A549 (cell line): ENCODE results near the gene GAS7.

Source experiments
- CEBPB ChIP-seq, 2 experiments: fragments of >200 bp in 1 of 2; sonication (Bioruptor Twin) in 1 of 2; formaldehyde crosslinking in 1 of 2; IDR thresholded peaks; 2 replicates each; pipeline ENCODE4 v1.6.1; 2012 to 2016
- CTCF ChIP-seq: fragments of >200 bp; sonication (Bioruptor Twin); formaldehyde crosslinking; IDR thresholded peaks from 3 replicates; pipeline ENCODE4 v1.5.1; 2016
- E2F6 ChIP-seq: IDR thresholded peaks from 2 replicates; pipeline ENCODE4 v1.6.1; 2012; ENCODE audit warnings: low read depth, borderline replicate concordance
- EHMT2 ChIP-seq: fragments of 200-600 bp; sonication (generic); IDR thresholded peaks from 2 replicates; pipeline ENCODE4 v1.6.1; 2016; ENCODE audit warnings: antibody characterized with exemption, low read depth, mild to moderate bottlenecking, moderate library complexity
- EP300 ChIP-seq, 2 experiments: fragments of >200 bp; sonication (Bioruptor Twin); formaldehyde crosslinking; IDR thresholded peaks; 2 replicates in 1 of 2; 3 replicates in 1 of 2; pipeline ENCODE4 v1.6.1; 2016 to 2017
- HDAC2 ChIP-seq: fragments of 200-600 bp; sonication (generic); IDR thresholded peaks from 2 replicates; pipeline ENCODE4 v1.6.1; 2016
- KDM1A ChIP-seq: fragments of 200-600 bp; sonication (generic); IDR thresholded peaks from 2 replicates; pipeline ENCODE4 v1.6.1; 2016; ENCODE audit warnings: low read depth, mild to moderate bottlenecking
- MAX ChIP-seq: IDR thresholded peaks from 2 replicates; pipeline ENCODE4 v1.6.1; 2012
- MYC ChIP-seq: IDR thresholded peaks from 2 replicates; pipeline ENCODE4 v1.6.1; 2012; ENCODE audit warnings: mild to moderate bottlenecking, inconsistent platforms, low read length, improper control_type of control experiment, borderline replicate concordance
- POLR2A ChIP-seq: IDR thresholded peaks from 2 replicates; pipeline ENCODE4 v1.6.1; 2012; ENCODE audit warnings: mild to moderate bottlenecking, low read length
- RCOR1 ChIP-seq: fragments of 150-350 bp; IDR thresholded peaks from 2 replicates; pipeline ENCODE4 v1.6.1; 2014; ENCODE audit warnings: antibody characterized with exemption, low read length, low read depth
- USF2 ChIP-seq: fragments of 450-650 bp; IDR thresholded peaks from 2 replicates; pipeline ENCODE4 v1.6.1; 2014; ENCODE audit warnings: antibody characterized with exemption

- TF ChIP-seq EP300 (IDR thresholded peaks at IDR 0.05) (no peak), HDAC2 (no peak), USF2 (no peak), MAX (no peak), EHMT2 (no peak), CTCF (no peak), POLR2A (no peak), KDM1A (no peak), E2F6 (no peak), MYC (no peak), RCOR1 (no peak), CEBPB (IDR thresholded peaks at IDR 0.05) (no peak)
These were observed 129.1 kb downstream of the GAS7 start for GRCh38 chr17:10069301-10069700.
